Loucy (cell line): Measurements from ENCODE around the gene ZNF556.

Experiments
- H2AFZ ChIP-seq: fragments of 200-600 bp; sonication (generic); 2 replicates; pipeline ENCODE4 v1.6.0; 2016; ENCODE audit warnings: antibody characterized with exemption, mild to moderate bottlenecking, low read length, moderate library complexity
- H3F3A ChIP-seq: fragments of 200-600 bp; 2 replicates; pipeline ENCODE4 v1.6.0; 2016; ENCODE audit warnings: antibody characterized with exemption, low read depth, mild to moderate bottlenecking
- H3K27me3 ChIP-seq: fragments of 200-600 bp; sonication (generic); 2 replicates; pipeline ENCODE4 v1.6.1; 2014; ENCODE audit warnings: low read length, mild to moderate bottlenecking; ENCODE audit not compliant: insufficient read depth, poor library complexity, severe bottlenecking
- H3K36me3 ChIP-seq: fragments of 200-600 bp; sonication (generic); 2 replicates; pipeline ENCODE4 v1.6.1; 2016; ENCODE audit warnings: low read length; ENCODE audit not compliant: insufficient read depth
- H3K4me1 ChIP-seq: fragments of 200-600 bp; sonication (generic); 2 replicates; pipeline ENCODE4 v1.5.1; 2014; ENCODE audit warnings: low read length, mild to moderate bottlenecking; ENCODE audit not compliant: insufficient read depth, poor library complexity, severe bottlenecking
- H3K4me2 ChIP-seq: fragments of 200-600 bp; sonication (generic); 2 replicates; pipeline ENCODE4 v1.6.0; 2014; ENCODE audit warnings: antibody characterized with exemption, low read length, low read depth, mild to moderate bottlenecking; ENCODE audit not compliant: poor library complexity, severe bottlenecking
- H3K4me3 ChIP-seq: fragments of 200-600 bp; sonication (generic); 2 replicates; pipeline ENCODE4 v1.5.1; 2014; ENCODE audit warnings: low read length, mild to moderate bottlenecking, mixed read lengths; ENCODE audit not compliant: poor library complexity, severe bottlenecking
- H3K79me2 ChIP-seq: fragments of 200-600 bp; sonication (generic); 2 replicates; pipeline ENCODE4 v1.6.1; 2014; ENCODE audit warnings: low read length; ENCODE audit not compliant: insufficient read depth
- H3K9ac ChIP-seq: fragments of 200-600 bp; sonication (generic); 2 replicates; pipeline ENCODE4 v1.6.0; 2014; ENCODE audit warnings: mild to moderate bottlenecking, low read depth, low read length, moderate library complexity; ENCODE audit not compliant: poor library complexity, severe bottlenecking
- H3K9me2 ChIP-seq: fragments of 200-600 bp; sonication (generic); replicated peaks from 2 replicates; pipeline ENCODE4 v1.6.1; 2016; ENCODE audit warnings: low read depth, low read length, mixed read lengths
- H3K9me3 ChIP-seq: fragments of 200-600 bp; sonication (generic); 2 replicates; pipeline ENCODE4 v1.6.1; 2014; ENCODE audit warnings: mild to moderate bottlenecking, antibody characterized with exemption, low read length, low read depth; ENCODE audit not compliant: insufficient read depth
- H4K20me1 ChIP-seq: fragments of 200-600 bp; sonication (generic); 2 replicates; pipeline ENCODE4 v1.6.0; 2014; ENCODE audit warnings: antibody characterized with exemption, low read length, mild to moderate bottlenecking; ENCODE audit not compliant: insufficient read depth, poor library complexity, severe bottlenecking
- CTCF ChIP-seq: fragments of 200-600 bp; sonication (generic); conservative IDR thresholded peaks from 2 replicates; pipeline ENCODE4 v1.5.1; 2014; ENCODE audit warnings: mild to moderate bottlenecking, antibody characterized with exemption, low read length
- EZH2phosphoT487 ChIP-seq: fragments of 200-600 bp; IDR thresholded peaks from 2 replicates; pipeline ENCODE4 v1.6.1; 2018; ENCODE audit warnings: antibody characterized with exemption, mild to moderate bottlenecking, moderate library complexity, borderline replicate concordance

ZNF556 gene

GRCh38 chr19:2848616-2849015 lies 18.5 kb upstream of the ZNF556 start:
- H2AFZ ChIP-seq, result no peak overlapping the region
- peaks cover 7% of the 10 kb centered on the region; the same call in 1 of the 2 replicates for H3K79me2 ChIP-seq
- peaks cover 25% of the 10 kb centered on the region for H3K36me3 ChIP-seq
- H3K4me1 ChIP-seq, result peaks cover 27% of the 10 kb centered on the region
- H3F3A ChIP-seq, result no peaks in the 10 kb centered on the region
- H3K27me3 ChIP-seq, result no peaks in the 10 kb centered on the region
- H3K9ac ChIP-seq, result no peak overlapping the region
- H3K9me3 ChIP-seq, result peaks cover 15% of the 10 kb centered on the region; the same call in 1 of the 2 replicates
- no peak overlapping the region for H3K4me3 ChIP-seq
- TF ChIP-seq EZH2phosphoT487 (no peak), CTCF (no peak)
- no peak overlapping the region for H3K4me2 ChIP-seq
- H4K20me1 ChIP-seq, result no peaks in the 10 kb centered on the region
- no peaks in the 10 kb centered on the region for H3K9me2 ChIP-seq

GRCh38 chr19:2850256-2850925 lies 16.7 kb upstream of the ZNF556 start:
- Histone ChIP-seq H3K4me1 (peaks cover 24% of the 10 kb centered on the region), H3K36me3 (peaks cover 29% of the 10 kb centered on the region), H4K20me1 (no peaks in the 10 kb centered on the region), H3K9me3 (peaks cover 24% of the 10 kb centered on the region; the same call in 1 of the 2 replicates), H2AFZ (no peak overlapping the region), H3K4me3 (peak overlapping the region; percentile 26), H3K79me2 (peaks cover 7% of the 10 kb centered on the region; the same call in 1 of the 2 replicates), H3F3A (no peaks in the 10 kb centered on the region), H3K9ac (peak overlapping the region; percentile 1), H3K4me2 (peak overlapping the region; percentile 22), H3K9me2 (no peaks in the 10 kb centered on the region), H3K27me3 (no peaks in the 10 kb centered on the region)
- TF ChIP-seq CTCF, result no peak
- no peak for TF ChIP-seq EZH2phosphoT487

- Histone ChIP-seq H3K79me2 (0 out of 2 replicates have a peak, but pooled peaks cover 3% of the 10 kb centered on the region), H2AFZ (no peak overlapping the region), H3K4me1 (peaks cover 15% of the 10 kb centered on the region), H3K9ac (no peak overlapping the region), H3K9me3 (peaks cover 24% of the 10 kb centered on the region; the same call in 1 of the 2 replicates), H4K20me1 (no peaks in the 10 kb centered on the region), H3K4me2 (no peak overlapping the region), H3K4me3 (no peak overlapping the region), H3F3A (no peaks in the 10 kb centered on the region), H3K36me3 (peaks cover 29% of the 10 kb centered on the region), H3K27me3 (no peaks in the 10 kb centered on the region), H3K9me2 (no peaks in the 10 kb centered on the region)
- TF ChIP-seq EZH2phosphoT487 (no peak), CTCF (no peak)
These were observed 14.5 kb upstream of the ZNF556 start for GRCh38 chr19:2852598-2852997.
